ENCODE results near the gene VPS50.
"Not testable (repeated sequence)": the region's sequence is repeated elsewhere in the genome, so short reads cannot be mapped to it uniquely, and the experiment has no call there.

VPS50 gene

GRCh38 chr7:93337052-93337451, 104.9 kb downstream of the VPS50 start:
- DNase-seq (ENCODE audit: low read depth), result no peak

GRCh38 chr7:93342178-93342577, 110.0 kb downstream of the VPS50 start:
- not testable (repeated sequence) for DNase-seq (ENCODE audit: low read depth)

GRCh38 chr7:93350338-93350737, 118.2 kb downstream of the VPS50 start:
- DNase-seq (ENCODE audit: low read depth), result no peak

GRCh38 chr7:93352881-93353280, 120.7 kb downstream of the VPS50 start:
- no peak for DNase-seq (ENCODE audit: low read depth)

GRCh38 chr7:93354815-93355214, 122.6 kb downstream of the VPS50 start:
- DNase-seq (ENCODE audit: low read depth), result no peak

- DNase-seq (ENCODE audit: low read depth), result no peak
Measured at GRCh38 chr7:93359520-93360198, 127.5 kb downstream of the VPS50 start.

- no peak for DNase-seq (ENCODE audit: low read depth)
Measured at GRCh38 chr7:93361853-93362252, 129.7 kb downstream of the VPS50 start.

- no peak for DNase-seq (ENCODE audit: low read depth)
Measured at GRCh38 chr7:93364806-93365205, 132.6 kb downstream of the VPS50 start.

GRCh38 chr7:93365341-93365740, 133.2 kb downstream of the VPS50 start:
- no peak for DNase-seq (ENCODE audit: low read depth)

- DNase-seq (ENCODE audit: low read depth), result no peak
Measured at GRCh38 chr7:93366816-93367215, 134.7 kb downstream of the VPS50 start.

- no peak for DNase-seq (ENCODE audit: low read depth)
Measured at GRCh38 chr7:93367254-93367653, 135.1 kb downstream of the VPS50 start.

GRCh38 chr7:93370937-93371336, 138.8 kb downstream of the VPS50 start:
- DNase-seq (ENCODE audit: low read depth), result not testable (repeated sequence)

GRCh38 chr7:93373537-93373936, 141.4 kb downstream of the VPS50 start:
- no peak for DNase-seq (ENCODE audit: low read depth)

GRCh38 chr7:93374345-93374940, 142.3 kb downstream of the VPS50 start:
- DNase-seq (ENCODE audit: low read depth), result no peak

GRCh38 chr7:93375603-93376002, 143.4 kb downstream of the VPS50 start:
- no peak for DNase-seq (ENCODE audit: low read depth)

GRCh38 chr7:93378131-93378760, 146.1 kb downstream of the VPS50 start:
- DNase-seq (ENCODE audit: low read depth), result no peak

- no peak for DNase-seq (ENCODE audit: low read depth)
Measured at GRCh38 chr7:93382362-93382761, 150.2 kb downstream of the VPS50 start.

- DNase-seq (ENCODE audit: low read depth), result no peak
Measured at GRCh38 chr7:93390660-93391059, 158.5 kb downstream of the VPS50 start.

GRCh38 chr7:93392984-93393383, 160.8 kb downstream of the VPS50 start:
- no peak for DNase-seq (ENCODE audit: low read depth)

- DNase-seq (ENCODE audit: low read depth), result no peak
Measured at GRCh38 chr7:93399642-93400041, 167.5 kb downstream of the VPS50 start.

- DNase-seq (ENCODE audit: low read depth), result no peak
Measured at GRCh38 chr7:93402944-93403343, 170.8 kb downstream of the VPS50 start.

GRCh38 chr7:93407239-93407638, 175.1 kb downstream of the VPS50 start:
- DNase-seq (ENCODE audit: low read depth), result no peak

- no peak for DNase-seq (ENCODE audit: low read depth)
Measured at GRCh38 chr7:93409324-93409723, 177.2 kb downstream of the VPS50 start.

Measured in activated gamma-delta T cell treated with anti-CD3 and anti-CD28 coated beads, Interleukin-2, amount 50 U/mL, for 16 hours (primary cell).